ENCODE results near the gene KRTAP10-3. TPM values are rescaled to one million over a fixed set of nuclear protein-coding genes. Genes with fewer than 3 reads are reported as not detected.
A peak's percentile ranks its signal among the peaks of the same experiment; 100 is the strongest.
"Not testable (repeated sequence)": the region's sequence is repeated elsewhere in the genome, so short reads cannot be mapped to it uniquely, and the experiment has no call there.

KRTAP10-3 gene
- total RNA-seq, 1 experiment from 2014 or later = not detected

DNA sequence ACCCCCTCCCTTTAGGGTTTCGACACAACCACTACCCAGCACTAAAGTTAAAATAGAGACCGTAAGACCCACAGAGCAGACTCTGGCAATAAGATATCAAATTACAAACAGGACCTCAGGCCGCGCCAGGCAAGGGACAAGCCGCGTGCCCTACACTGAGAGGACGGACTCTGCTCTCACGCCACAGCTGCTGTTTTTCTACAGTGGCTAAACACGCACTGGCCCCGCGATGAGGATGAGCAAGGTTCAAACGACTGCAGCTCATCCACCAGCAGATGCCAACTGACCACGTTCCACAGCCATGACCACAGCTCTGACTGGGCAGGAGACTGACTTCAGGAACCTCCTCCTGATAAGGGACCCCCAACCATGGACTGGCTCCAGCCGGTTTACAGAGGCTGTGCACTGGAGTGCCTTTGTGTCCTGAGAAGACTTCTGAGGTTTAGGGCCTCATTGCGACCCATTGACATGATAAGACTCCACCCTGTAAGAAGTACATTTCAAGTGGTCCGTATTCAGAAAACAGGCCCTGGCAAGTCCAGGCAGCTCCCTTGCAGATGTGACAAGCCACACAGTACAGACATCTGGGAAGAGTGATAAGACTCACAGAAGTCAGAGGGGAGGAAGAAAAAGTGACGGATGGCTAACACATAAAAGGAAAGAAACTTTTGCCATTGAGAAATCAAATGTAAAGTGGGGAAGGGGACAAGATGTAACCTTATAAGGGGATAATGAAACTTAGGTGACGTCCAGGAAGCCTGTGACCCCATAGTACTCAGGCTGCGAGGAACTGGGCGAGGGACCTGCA, 35.2 kb upstream of the KRTAP10-3 start:
- DNase-seq = no peak
- CTCF ChIA-PET = no interaction called here
- no TSS peak for BruUV-seq (replicated peaks)

DNA sequence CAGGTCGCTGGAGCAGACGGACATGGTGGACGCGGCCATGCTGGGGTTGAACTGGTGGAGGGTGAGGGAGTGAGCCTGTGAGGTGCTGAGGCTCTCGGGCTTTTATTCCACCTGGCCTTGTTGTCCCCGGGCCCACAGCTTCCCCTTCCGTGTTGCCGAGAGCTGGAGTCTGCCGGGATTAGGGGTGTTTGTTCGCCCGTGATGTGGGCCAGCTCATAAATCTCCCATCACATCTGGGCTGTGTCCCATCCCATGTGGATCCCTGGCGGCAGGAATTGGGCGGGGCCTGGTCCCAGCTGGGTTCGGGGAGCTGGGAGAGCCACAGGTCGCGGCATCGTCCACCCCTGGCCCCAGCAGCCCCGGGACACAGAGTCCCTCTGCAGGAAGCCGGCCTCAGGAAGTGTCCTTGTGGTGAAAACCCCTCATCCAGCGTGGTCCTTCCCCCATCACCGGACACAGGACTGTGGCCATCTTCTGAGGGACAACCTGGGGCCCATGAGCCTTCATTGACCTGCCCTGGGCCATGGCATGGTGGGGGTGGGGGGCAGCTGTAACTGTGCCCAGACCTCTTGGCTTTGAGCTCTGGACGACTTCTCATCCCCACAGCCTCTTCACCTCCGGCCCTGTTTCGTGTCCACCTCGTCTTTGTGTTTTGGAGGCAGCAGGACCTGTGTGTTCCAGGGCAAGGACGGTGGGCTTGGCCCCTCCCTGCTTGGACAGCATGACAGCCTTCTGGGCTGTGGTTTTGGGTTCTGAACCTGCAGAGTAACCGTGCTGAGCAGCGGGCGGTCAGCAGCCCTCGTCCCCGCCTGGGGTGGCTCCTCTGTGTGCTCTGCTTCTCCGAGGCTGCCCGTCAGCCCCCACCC, 34.1 kb upstream of the KRTAP10-3 start, which contains the start of gene KRTAP10-6:
Gene KRTAP10-6, minus strand, starts transcription at position 60 of the 866 bp plus-strand sequence. Its CDS starts 21 bp downstream, at position 39.
- Mint-ChIP-seq H3K27ac (ENCODE audit: unreplicated experiment) (no peak within 1 kb of the TSS), H3K4me3 (ENCODE audit: low read depth, unreplicated experiment) (peak within 1 kb of the TSS; percentile 52), H3K9me3 (ENCODE audit: low read depth, unreplicated experiment) (no peaks in the 10 kb centered on the region), H3K36me3 (ENCODE audit: insufficient read depth, unreplicated experiment) (peaks cover 5% of the 10 kb centered on the region), H3K27me3 (ENCODE audit: unreplicated experiment) (peaks cover 82% of the 10 kb centered on the region), H3K4me1 (ENCODE audit: low read depth, unreplicated experiment) (no peaks in the 10 kb centered on the region)
- CTCF ChIA-PET = interaction anchor here (0.8 to 1.3 kb wide), 2 partner anchors 19 to 42 kb away, joined by 3 read pairs; partner anchors contain the start of gene KRTAP10-4
- no peak for TF ChIP-seq CTCF (IDR thresholded peaks at IDR 0.05; ENCODE audit: unreplicated experiment)
- no TSS peak for BruUV-seq (replicated peaks)
- DNase-seq = no peak
- intact Hi-C loops (cut with micrococcal nuclease; ENCODE audit: unreplicated experiment) = no loop called here

More for the DNA sequence above, 35.2 kb upstream of the KRTAP10-3 start:
- Mint-ChIP-seq H3K27ac (ENCODE audit: unreplicated experiment) (no peak overlapping the region), H3K36me3 (ENCODE audit: insufficient read depth, unreplicated experiment) (peaks cover 5% of the 10 kb centered on the region), H3K4me3 (ENCODE audit: low read depth, unreplicated experiment) (no peak overlapping the region), H3K27me3 (ENCODE audit: unreplicated experiment) (peaks cover 93% of the 10 kb centered on the region), H3K9me3 (ENCODE audit: low read depth, unreplicated experiment) (no peaks in the 10 kb centered on the region), H3K4me1 (ENCODE audit: low read depth, unreplicated experiment) (no peaks in the 10 kb centered on the region)
- TF ChIP-seq CTCF (IDR thresholded peaks at IDR 0.05; ENCODE audit: unreplicated experiment) = no peak
- intact Hi-C loops (cut with micrococcal nuclease; ENCODE audit: unreplicated experiment) = no loop called here

DNA sequence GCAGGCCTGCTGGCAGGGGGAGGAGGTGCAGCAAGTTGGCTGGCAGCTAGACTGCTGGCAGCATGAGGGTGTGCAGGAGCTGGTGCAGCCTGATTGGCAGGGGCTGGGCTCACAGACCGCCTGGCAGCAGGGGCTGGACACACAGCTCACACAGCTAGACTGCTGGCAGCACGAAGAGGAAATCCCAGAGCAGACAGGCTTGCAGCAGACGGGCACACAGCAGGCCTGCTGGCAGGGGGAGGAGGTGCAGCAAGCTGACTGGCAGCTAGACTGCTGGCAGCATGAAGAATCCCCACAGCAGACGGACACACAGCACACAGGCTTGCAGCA, 33.2 kb upstream of the KRTAP10-3 start:
- BruUV-seq (replicated peaks); DNase-seq; H3K4me1 Mint-ChIP-seq (ENCODE audit: low read depth, unreplicated experiment); H3K9me3 Mint-ChIP-seq (ENCODE audit: low read depth, unreplicated experiment); H3K27ac Mint-ChIP-seq (ENCODE audit: unreplicated experiment); H3K36me3 Mint-ChIP-seq (ENCODE audit: insufficient read depth, unreplicated experiment); intact Hi-C loops (cut with micrococcal nuclease; ENCODE audit: unreplicated experiment): not testable (repeated sequence)
- Mint-ChIP-seq H3K4me3 (ENCODE audit: low read depth, unreplicated experiment) (peak overlapping the region; percentile 52), H3K27me3 (ENCODE audit: unreplicated experiment) (peaks cover 80% of the 10 kb centered on the region)
- CTCF ChIA-PET = interaction anchor here (0.8 kb wide), 1 partner anchor 18 kb away, joined by 3 read pairs; the partner anchor contains the start of gene KRTAP10-4

- CTCF ChIA-PET; H3K27ac Mint-ChIP-seq (ENCODE audit: unreplicated experiment); H3K36me3 Mint-ChIP-seq (ENCODE audit: insufficient read depth, unreplicated experiment); BruUV-seq (replicated peaks); H3K9me3 Mint-ChIP-seq (ENCODE audit: low read depth, unreplicated experiment); DNase-seq; H3K4me1 Mint-ChIP-seq (ENCODE audit: low read depth, unreplicated experiment); intact Hi-C loops (cut with micrococcal nuclease; ENCODE audit: unreplicated experiment): not testable (repeated sequence)
- peaks cover 82% of the 10 kb centered on the region for H3K27me3 Mint-ChIP-seq (ENCODE audit: unreplicated experiment)
- H3K4me3 Mint-ChIP-seq (ENCODE audit: low read depth, unreplicated experiment) = peak overlapping the region; percentile 52
These were observed 32.6 kb upstream of the KRTAP10-3 start for GRCh38 chr21:44590897-44591800.

Data from Calu3 (cell line).